NCI-H1930 (cell line): Measurements from ENCODE around the gene GPR146.

Experiments used
- DNase-seq, 2 experiments: peaks; one replicate each; lab custom pipeline; 2025; lab: John Stamatoyannopoulos, UW

Gene GPR146

GRCh38 chr7:1093916-1094508, 49.7 kb downstream of the GPR146 start:
- DNase-seq: no peak

- no peak for DNase-seq
Observed at GRCh38 chr7:1094870-1095269, 50.5 kb downstream of the GPR146 start.

GRCh38 chr7:1095621-1096155, 51.3 kb downstream of the GPR146 start:
- DNase-seq: no peak

GRCh38 chr7:1096156-1097119, 52.1 kb downstream of the GPR146 start:
- DNase-seq: no peak

GRCh38 chr7:1097120-1097504, 52.8 kb downstream of the GPR146 start:
- DNase-seq: no peak

GRCh38 chr7:1098243-1099153, 54.2 kb downstream of the GPR146 start:
- no peak for DNase-seq

- no peak for DNase-seq
Observed at GRCh38 chr7:1099154-1099542, 54.8 kb downstream of the GPR146 start.

- DNase-seq: no peak
Observed at GRCh38 chr7:1099637-1100036, 55.3 kb downstream of the GPR146 start.

GRCh38 chr7:1100386-1100785, 56.0 kb downstream of the GPR146 start:
- DNase-seq: no peak

GRCh38 chr7:1100834-1101562, 56.7 kb downstream of the GPR146 start:
- no peak for DNase-seq

- no peak for DNase-seq
Observed at GRCh38 chr7:1101563-1102431, 57.5 kb downstream of the GPR146 start.

- DNase-seq: no peak
Observed at GRCh38 chr7:1103009-1103788, 58.9 kb downstream of the GPR146 start.

- no peak for DNase-seq
Observed at GRCh38 chr7:1103789-1104515, 59.6 kb downstream of the GPR146 start.

- no peak for DNase-seq
Observed at GRCh38 chr7:1104516-1105179, 60.3 kb downstream of the GPR146 start.

- no peak for DNase-seq
Observed at GRCh38 chr7:1105189-1105588, 60.8 kb downstream of the GPR146 start.

GRCh38 chr7:1106063-1106792, 61.9 kb downstream of the GPR146 start:
- DNase-seq: no peak

GRCh38 chr7:1106793-1107421, 62.6 kb downstream of the GPR146 start:
- DNase-seq: no peak
